ENCODE results near the gene KLHL35. TPM values are rescaled to one million over a fixed set of nuclear protein-coding genes. Genes with fewer than 3 reads are reported as not detected.

The KLHL35 gene
- total RNA-seq, 1 experiment from 2014 or later: 1.8 TPM

- DNase-seq (ENCODE audit: low read depth): no peak
These were observed 36.9 kb upstream of the KLHL35 start for GRCh38 chr11:75469785-75470405.

GRCh38 chr11:75468534-75469340, 35.7 kb upstream of the KLHL35 start:
- DNase-seq (ENCODE audit: low read depth): no peak

- no peak for DNase-seq (ENCODE audit: low read depth)
These were observed 34.9 kb upstream of the KLHL35 start for GRCh38 chr11:75467881-75468280.

GRCh38 chr11:75467311-75467710, 34.3 kb upstream of the KLHL35 start:
- no peak for DNase-seq (ENCODE audit: low read depth)

- no peak for DNase-seq (ENCODE audit: low read depth)
These were observed 32.9 kb upstream of the KLHL35 start for GRCh38 chr11:75465701-75466531.

GRCh38 chr11:75463106-75463774, 30.2 kb upstream of the KLHL35 start:
- no peak for DNase-seq (ENCODE audit: low read depth)

- DNase-seq (ENCODE audit: low read depth): no peak
These were observed 29.2 kb upstream of the KLHL35 start for GRCh38 chr11:75462117-75462653.

GRCh38 chr11:75461151-75461550, 28.1 kb upstream of the KLHL35 start:
- no peak for DNase-seq (ENCODE audit: low read depth)

- DNase-seq (ENCODE audit: low read depth): no peak
These were observed 23.7 kb upstream of the KLHL35 start for GRCh38 chr11:75456596-75457183.

- no peak for DNase-seq (ENCODE audit: low read depth)
These were observed 22.0 kb upstream of the KLHL35 start for GRCh38 chr11:75454987-75455386.

GRCh38 chr11:75453916-75454655, 21.1 kb upstream of the KLHL35 start:
- no peak for DNase-seq (ENCODE audit: low read depth)

GRCh38 chr11:75450826-75451821, 18.1 kb upstream of the KLHL35 start:
- DNase-seq (ENCODE audit: low read depth): no peak

GRCh38 chr11:75450236-75450635, 17.2 kb upstream of the KLHL35 start:
- no peak for DNase-seq (ENCODE audit: low read depth)

- DNase-seq (ENCODE audit: low read depth): no peak
These were observed 16.8 kb upstream of the KLHL35 start for GRCh38 chr11:75449776-75450175.

GRCh38 chr11:75449271-75449670, 16.3 kb upstream of the KLHL35 start:
- no peak for DNase-seq (ENCODE audit: low read depth)

GRCh38 chr11:75447415-75447814, 14.4 kb upstream of the KLHL35 start:
- no peak for DNase-seq (ENCODE audit: low read depth)

GRCh38 chr11:75445315-75445953, 12.4 kb upstream of the KLHL35 start:
- DNase-seq (ENCODE audit: low read depth): peak; percentile 43

GRCh38 chr11:75443043-75443442, 10.0 kb upstream of the KLHL35 start:
- no peak for DNase-seq (ENCODE audit: low read depth)
